HepG2 (cell line): ENCODE data around the gene RHOBTB1. TPM values are rescaled to one million over a fixed set of nuclear protein-coding genes. Genes with fewer than 3 reads are reported as not detected.

Experiments
- ATAC-seq: fragments of 200-7000 bp; cut with Tn5 transposase; 3 replicates; pipeline ENCODE4 v1.9.1; 2020; ENCODE audit warnings: mild to moderate bottlenecking, moderate library complexity
- BruUV-seq: library from RNA; stranded (reverse); fragments of 400-500 nt; replicated peaks from 2 replicates; lab custom pipeline; 2021; lab: Mats Ljungman, UMichigan
- CTCF ChIA-PET: fragments of 300-600 bp; formaldehyde crosslinking; extraction: SDS; loops from one replicate; lab custom pipeline; 2021; ENCODE audit warnings: low total read pairs, inconsistent platforms, low intra/inter-chr PET ratio; lab: Yijun Ruan, JAX
- POLR2A ChIA-PET: fragments of 350-600 bp; sonication (Branson Sonifier 250); formaldehyde crosslinking; loops from one replicate; lab custom pipeline; 2020; ENCODE audit warnings: antibody characterized with exemption, inconsistent platforms; lab: Yijun Ruan, JAX
- DNase-seq: peaks from one replicate; pipeline ENCODE4 v3.0.0-alpha.2; 2015; ENCODE audit warnings: low spot score
- FAIRE-seq: peaks from 3 replicates; lab custom pipeline; 2011; peaks lifted over from hg19 to GRCh38; lab: Jason Lieb, UNC
- H2AFZ ChIP-seq: one replicate; pipeline ENCODE4 v1.6.1; 2011; ENCODE audit warnings: low read length, inconsistent platforms
- H3K27ac ChIP-seq: fragments of 300-600 bp; 3 replicates; pipeline ENCODE4 v1.8.0; 2011; ENCODE audit warnings: mixed run types, mild to moderate bottlenecking, mixed read lengths, low read length, inconsistent platforms; ENCODE audit not compliant: insufficient read depth; ENCODE audit errors: extremely low read length
- H3K27me3 ChIP-seq, 2 experiments: fragments of 200-600 bp in 1 of 2; 2 replicates in 1 of 2; 3 replicates in 1 of 2; pipeline versions ENCODE4 v1.6.0 to v1.8.0; 2011; ENCODE audit warnings: low read length in 2 of 2, mild to moderate bottlenecking in 2 of 2, moderate library complexity in 2 of 2, inconsistent platforms in 1 of 2; ENCODE audit not compliant: insufficient read depth in 2 of 2, control insufficient read depth in 1 of 2
- H3K36me3 ChIP-seq, 2 experiments: fragments of 200-600 bp in 1 of 2; replicated peaks in 1 of 2; 2 replicates in 1 of 2; 3 replicates in 1 of 2; pipeline versions ENCODE4 v1.5.1 to v1.8.0; 2011; ENCODE audit warnings: low read length in 2 of 2, inconsistent platforms in 1 of 2; ENCODE audit not compliant: insufficient read depth in 2 of 2, control insufficient read depth in 1 of 2
- H3K4me1 ChIP-seq: 2 replicates; pipeline ENCODE4 v1.5.1; 2012; ENCODE audit warnings: low read length, inconsistent platforms; ENCODE audit not compliant: insufficient read depth
- H3K4me2 ChIP-seq: 2 replicates; pipeline ENCODE4 v1.6.0; 2011; ENCODE audit warnings: low read depth, low read length, inconsistent platforms
- H3K4me3 ChIP-seq, 3 experiments: fragments of 200-600 bp in 1 of 3; sonication (generic), shearing (Covaris generic) in 1 of 3; replicated peaks in 1 of 3; 2 replicates each; pipeline ENCODE4 v1.5.1; 2011 to 2016; ENCODE audit warnings: low read length in 3 of 3, inconsistent platforms in 2 of 3, low read depth in 2 of 3, mild to moderate bottlenecking in 2 of 3, control low read depth in 1 of 3, mixed read lengths in 1 of 3; ENCODE audit not compliant: insufficient read depth in 1 of 3
- H3K79me2 ChIP-seq: one replicate; pipeline ENCODE4 v1.6.1; 2011; ENCODE audit warnings: low read length, inconsistent platforms; ENCODE audit not compliant: insufficient read depth
- H3K9ac ChIP-seq: 2 replicates; pipeline ENCODE4 v1.6.0; 2011; ENCODE audit warnings: mild to moderate bottlenecking, low read depth, low read length, inconsistent platforms; ENCODE audit not compliant: insufficient read depth
- H3K9me3 ChIP-seq: 2 replicates; pipeline ENCODE4 v1.5.1; 2012; ENCODE audit warnings: mild to moderate bottlenecking, low read length
- H4K20me1 ChIP-seq: 2 replicates; pipeline ENCODE4 v1.6.0; 2011; ENCODE audit warnings: inconsistent platforms, mild to moderate bottlenecking, low read length, moderate library complexity; ENCODE audit not compliant: insufficient read depth
- ARNT ChIP-seq: fragments of 450-650 bp; IDR thresholded peaks from 2 replicates; pipeline ENCODE4 v1.6.1; 2017
- ELF3 ChIP-seq: IDR thresholded peaks from 2 replicates; pipeline ENCODE4 v1.6.1; 2016; ENCODE audit warnings: missing genetic modification reagents, missing compliant biosample characterization
- KLF6 ChIP-seq: IDR thresholded peaks from 2 replicates; pipeline ENCODE4 v1.8.0; 2016; ENCODE audit warnings: missing biosample characterization, missing genetic modification reagents
- MBNL3 ChIP-seq: fragments of 250-450 bp; sonication (Bioruptor Pico); conservative IDR thresholded peaks from 2 replicates; pipeline ENCODE4 v1.8.0; 2022; ENCODE audit warnings: mild to moderate bottlenecking, inconsistent platforms
- NFAT5 ChIP-seq: sonication (generic); formaldehyde crosslinking; IDR thresholded peaks from 2 replicates; pipeline ENCODE4 v1.4.0; 2020; ENCODE audit warnings: missing genetic modification reagents
- RARA ChIP-seq: IDR thresholded peaks from 2 replicates; pipeline ENCODE4 v1.6.1; 2016; ENCODE audit warnings: missing genetic modification reagents, missing compliant biosample characterization
- SNAPC5 ChIP-seq: sonication (generic); formaldehyde crosslinking; IDR thresholded peaks from 2 replicates; pipeline ENCODE4 v1.8.1; 2023; ENCODE audit warnings: mild to moderate bottlenecking, missing genetic modification reagents, borderline replicate concordance
- ZNF432 ChIP-seq: sonication (generic); formaldehyde crosslinking; IDR thresholded peaks from 2 replicates; pipeline ENCODE4 v1.5.0; 2020; ENCODE audit warnings: missing genetic modification reagents, mild to moderate bottlenecking, borderline replicate concordance
- ZNF781 ChIP-seq: sonication (generic); formaldehyde crosslinking; IDR thresholded peaks from 2 replicates; pipeline ENCODE4 v1.5.1; 2020; ENCODE audit warnings: borderline replicate concordance, mild to moderate bottlenecking, missing genetic modification reagents; ENCODE audit errors: not compliant biosample characterization
- ZNF800 ChIP-seq: sonication (generic); formaldehyde crosslinking; IDR thresholded peaks from 2 replicates; pipeline ENCODE4 v1.4.0; 2020; ENCODE audit warnings: missing genetic modification reagents
- WGBS: methylation state at CpG from one replicate; pipeline ENCODE4 v1.1.6; 2017; ENCODE audit warnings: low lambda C conversion rate; 5-methylcytosine and 5-hydroxymethylcytosine counted together
- in situ Hi-C: cut with HindIII; loops from 2 replicates; pipeline ENCODE4 v1.10.0; 2017; ENCODE audit warnings: low pct_unique_long_range_greater_than_20kb; ENCODE audit not compliant: extremely low pct_ligation_motif_present
- intact Hi-C: fragments of 100-400 bp; cut with micrococcal nuclease; formaldehyde crosslinking; loops from one replicate; pipeline ENCODE4 v1.10.0; 2022; ENCODE audit not compliant: unreplicated experiment
- polyA plus RNA-seq, 8 experiments: library from polyadenylated mRNA; depleted of rRNA in 3 of 8; stranded (reverse) in 7 of 8; unstranded in 1 of 8; fragments of >200 nt; fragmentation: Illumina TruSeq in 4 of 8; extraction: Trizol in 4 of 8; gene quantifications; 2 replicates each; pipeline versions ENCODE4 v1.2.1 to v1.2.3, GENCODE V29; 2011 to 2016; ENCODE audit warnings: low read depth in 4 of 8, missing spikeins in 1 of 8, mixed read lengths in 1 of 8; ENCODE audit not compliant: insufficient read depth in 1 of 8
- total RNA-seq, 5 experiments: library from RNA; depleted of rRNA; stranded (reverse); fragments of >200 nt; fragmentation: Illumina TruSeq; extraction: Trizol; gene quantifications; 2 replicates each; pipeline ENCODE4 v1.2.3, GENCODE V29; 2016; ENCODE audit warnings: low read depth in 1 of 5
- TF ChIP-seq, protein P1 (sequence below): sonication (generic); formaldehyde crosslinking; IDR thresholded peaks from 2 replicates; pipeline ENCODE4 v1.4.0; 2020; ENCODE audit warnings: mild to moderate bottlenecking, missing genetic modification reagents
- TF ChIP-seq, protein P2 (sequence below): sonication (generic); formaldehyde crosslinking; IDR thresholded peaks from 2 replicates; pipeline ENCODE4 v1.4.0; 2020; ENCODE audit warnings: mild to moderate bottlenecking, missing genetic modification reagents

The RHOBTB1 gene
- total and polyA plus RNA-seq, 2 of the 13 experiments (the other 11 are each of a cell fraction or from before 2014, with no cell fraction given) = 18.8 to 59.5 TPM

GRCh38 chr10:60992636-60993035 is 48.7 kb upstream of the RHOBTB1 start:
- BruUV-seq = no TSS peak
- Histone ChIP-seq H3K4me2 (no peak overlapping the region), H3K27me3 (no peaks in the 10 kb centered on the region), H4K20me1 (no peaks in the 10 kb centered on the region), H3K9ac (no peak overlapping the region), H3K36me3 (peaks cover 0 to 2% of the 10 kb centered on the region in 2 experiments; a peak in 2 of 5 replicates), H3K27ac (no peak overlapping the region), H3K79me2 (peaks cover 84% of the 10 kb centered on the region), H3K4me3 (no peak overlapping the region), H3K9me3 (peaks cover 13% of the 10 kb centered on the region), H3K4me1 (peaks cover 52% of the 10 kb centered on the region), H2AFZ (no peak overlapping the region)
- ChIA-PET POLR2A (no interaction called here), CTCF (no interaction called here)
- ATAC-seq (no peak), DNase-seq (no peak), FAIRE-seq (no peak)
- 97% methylated on average over 1 of the region's 1 CpG for WGBS
- intact Hi-C loops = no loop called here
- in situ Hi-C loops = no loop called here
- no peak for TF ChIP-seq ELF3 (CRISPR knock-in tag)
- TF ChIP-seq ZNF432 = no peak
- no peak for TF ChIP-seq ZNF800
- no peak for TF ChIP-seq KLF6 (CRISPR knock-in tag)
- TF ChIP-seq MBNL3 (CRISPR knock-in tag) = no peak
- no peak for TF ChIP-seq SNAPC5 (CRISPR knock-in tag)
- no peak for TF ChIP-seq ARNT
- TF ChIP-seq, protein P1, sequence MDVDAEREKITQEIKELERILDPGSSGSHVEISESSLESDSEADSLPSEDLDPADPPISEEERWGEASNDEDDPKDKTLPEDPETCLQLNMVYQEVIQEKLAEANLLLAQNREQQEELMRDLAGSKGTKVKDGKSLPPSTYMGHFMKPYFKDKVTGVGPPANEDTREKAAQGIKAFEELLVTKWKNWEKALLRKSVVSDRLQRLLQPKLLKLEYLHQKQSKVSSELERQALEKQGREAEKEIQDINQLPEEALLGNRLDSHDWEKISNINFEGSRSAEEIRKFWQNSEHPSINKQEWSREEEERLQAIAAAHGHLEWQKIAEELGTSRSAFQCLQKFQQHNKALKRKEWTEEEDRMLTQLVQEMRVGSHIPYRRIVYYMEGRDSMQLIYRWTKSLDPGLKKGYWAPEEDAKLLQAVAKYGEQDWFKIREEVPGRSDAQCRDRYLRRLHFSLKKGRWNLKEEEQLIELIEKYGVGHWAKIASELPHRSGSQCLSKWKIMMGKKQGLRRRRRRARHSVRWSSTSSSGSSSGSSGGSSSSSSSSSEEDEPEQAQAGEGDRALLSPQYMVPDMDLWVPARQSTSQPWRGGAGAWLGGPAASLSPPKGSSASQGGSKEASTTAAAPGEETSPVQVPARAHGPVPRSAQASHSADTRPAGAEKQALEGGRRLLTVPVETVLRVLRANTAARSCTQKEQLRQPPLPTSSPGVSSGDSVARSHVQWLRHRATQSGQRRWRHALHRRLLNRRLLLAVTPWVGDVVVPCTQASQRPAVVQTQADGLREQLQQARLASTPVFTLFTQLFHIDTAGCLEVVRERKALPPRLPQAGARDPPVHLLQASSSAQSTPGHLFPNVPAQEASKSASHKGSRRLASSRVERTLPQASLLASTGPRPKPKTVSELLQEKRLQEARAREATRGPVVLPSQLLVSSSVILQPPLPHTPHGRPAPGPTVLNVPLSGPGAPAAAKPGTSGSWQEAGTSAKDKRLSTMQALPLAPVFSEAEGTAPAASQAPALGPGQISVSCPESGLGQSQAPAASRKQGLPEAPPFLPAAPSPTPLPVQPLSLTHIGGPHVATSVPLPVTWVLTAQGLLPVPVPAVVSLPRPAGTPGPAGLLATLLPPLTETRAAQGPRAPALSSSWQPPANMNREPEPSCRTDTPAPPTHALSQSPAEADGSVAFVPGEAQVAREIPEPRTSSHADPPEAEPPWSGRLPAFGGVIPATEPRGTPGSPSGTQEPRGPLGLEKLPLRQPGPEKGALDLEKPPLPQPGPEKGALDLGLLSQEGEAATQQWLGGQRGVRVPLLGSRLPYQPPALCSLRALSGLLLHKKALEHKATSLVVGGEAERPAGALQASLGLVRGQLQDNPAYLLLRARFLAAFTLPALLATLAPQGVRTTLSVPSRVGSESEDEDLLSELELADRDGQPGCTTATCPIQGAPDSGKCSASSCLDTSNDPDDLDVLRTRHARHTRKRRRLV = no peak
- TF ChIP-seq NFAT5 = no peak
- TF ChIP-seq ZNF781 = no peak
- TF ChIP-seq, protein P2, sequence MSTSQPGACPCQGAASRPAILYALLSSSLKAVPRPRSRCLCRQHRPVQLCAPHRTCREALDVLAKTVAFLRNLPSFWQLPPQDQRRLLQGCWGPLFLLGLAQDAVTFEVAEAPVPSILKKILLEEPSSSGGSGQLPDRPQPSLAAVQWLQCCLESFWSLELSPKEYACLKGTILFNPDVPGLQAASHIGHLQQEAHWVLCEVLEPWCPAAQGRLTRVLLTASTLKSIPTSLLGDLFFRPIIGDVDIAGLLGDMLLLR (CRISPR knock-in tag) = no peak
- TF ChIP-seq RARA (CRISPR knock-in tag) = no peak
